HepG2 (cell line): ENCODE measurements around the gene GPC6. TPM values are rescaled to one million over a fixed set of nuclear protein-coding genes. Genes with fewer than 3 reads are reported as not detected.

ENCODE experiments used
- ATAC-seq: fragments of 200-7000 bp; cut with Tn5 transposase; 3 replicates; pipeline ENCODE4 v1.9.1; 2020; ENCODE audit warnings: mild to moderate bottlenecking, moderate library complexity
- BruUV-seq: library from RNA; stranded (reverse); fragments of 400-500 nt; replicated peaks from 2 replicates; lab custom pipeline; 2021; lab: Mats Ljungman, UMichigan
- CTCF ChIA-PET: fragments of 300-600 bp; formaldehyde crosslinking; extraction: SDS; loops from one replicate; lab custom pipeline; 2021; ENCODE audit warnings: low total read pairs, inconsistent platforms, low intra/inter-chr PET ratio; lab: Yijun Ruan, JAX
- POLR2A ChIA-PET: fragments of 350-600 bp; sonication (Branson Sonifier 250); formaldehyde crosslinking; loops from one replicate; lab custom pipeline; 2020; ENCODE audit warnings: antibody characterized with exemption, inconsistent platforms; lab: Yijun Ruan, JAX
- DNase-seq: peaks from one replicate; pipeline ENCODE4 v3.0.0-alpha.2; 2015; ENCODE audit warnings: low spot score
- FAIRE-seq: peaks from 3 replicates; lab custom pipeline; 2011; peaks lifted over from hg19 to GRCh38; lab: Jason Lieb, UNC
- H2AFZ ChIP-seq: one replicate; pipeline ENCODE4 v1.6.1; 2011; ENCODE audit warnings: low read length, inconsistent platforms
- H3K27ac ChIP-seq: fragments of 300-600 bp; 3 replicates; pipeline ENCODE4 v1.8.0; 2011; ENCODE audit warnings: mixed run types, mild to moderate bottlenecking, mixed read lengths, low read length, inconsistent platforms; ENCODE audit not compliant: insufficient read depth; ENCODE audit errors: extremely low read length
- H3K27me3 ChIP-seq, 2 experiments: fragments of 200-600 bp in 1 of 2; 2 replicates in 1 of 2; 3 replicates in 1 of 2; pipeline versions ENCODE4 v1.6.0 to v1.8.0; 2011; ENCODE audit warnings: low read length in 2 of 2, mild to moderate bottlenecking in 2 of 2, moderate library complexity in 2 of 2, inconsistent platforms in 1 of 2; ENCODE audit not compliant: insufficient read depth in 2 of 2, control insufficient read depth in 1 of 2
- H3K36me3 ChIP-seq, 2 experiments: fragments of 200-600 bp in 1 of 2; replicated peaks in 1 of 2; 2 replicates in 1 of 2; 3 replicates in 1 of 2; pipeline versions ENCODE4 v1.5.1 to v1.8.0; 2011; ENCODE audit warnings: low read length in 2 of 2, inconsistent platforms in 1 of 2; ENCODE audit not compliant: insufficient read depth in 2 of 2, control insufficient read depth in 1 of 2
- H3K4me1 ChIP-seq: 2 replicates; pipeline ENCODE4 v1.5.1; 2012; ENCODE audit warnings: low read length, inconsistent platforms; ENCODE audit not compliant: insufficient read depth
- H3K4me2 ChIP-seq: 2 replicates; pipeline ENCODE4 v1.6.0; 2011; ENCODE audit warnings: low read depth, low read length, inconsistent platforms
- H3K4me3 ChIP-seq, 3 experiments: fragments of 200-600 bp in 1 of 3; sonication (generic), shearing (Covaris generic) in 1 of 3; replicated peaks in 1 of 3; 2 replicates each; pipeline ENCODE4 v1.5.1; 2011 to 2016; ENCODE audit warnings: low read length in 3 of 3, inconsistent platforms in 2 of 3, low read depth in 2 of 3, mild to moderate bottlenecking in 2 of 3, control low read depth in 1 of 3, mixed read lengths in 1 of 3; ENCODE audit not compliant: insufficient read depth in 1 of 3
- H3K79me2 ChIP-seq: one replicate; pipeline ENCODE4 v1.6.1; 2011; ENCODE audit warnings: low read length, inconsistent platforms; ENCODE audit not compliant: insufficient read depth
- H3K9ac ChIP-seq: 2 replicates; pipeline ENCODE4 v1.6.0; 2011; ENCODE audit warnings: mild to moderate bottlenecking, low read depth, low read length, inconsistent platforms; ENCODE audit not compliant: insufficient read depth
- H3K9me3 ChIP-seq: 2 replicates; pipeline ENCODE4 v1.5.1; 2012; ENCODE audit warnings: mild to moderate bottlenecking, low read length
- H4K20me1 ChIP-seq: 2 replicates; pipeline ENCODE4 v1.6.0; 2011; ENCODE audit warnings: inconsistent platforms, mild to moderate bottlenecking, low read length, moderate library complexity; ENCODE audit not compliant: insufficient read depth
- TAF15 ChIP-seq: fragments of 200-400 bp; formaldehyde crosslinking; IDR thresholded peaks from one replicate; pipeline ENCODE4 v1.6.1; 2018; ENCODE audit warnings: mild to moderate bottlenecking, low read depth, low read length; ENCODE audit not compliant: poor library complexity, severe bottlenecking
- ZBTB1 ChIP-seq: sonication (generic); formaldehyde crosslinking; IDR thresholded peaks from 2 replicates; pipeline ENCODE4 v1.4.0; 2020; ENCODE audit warnings: missing genetic modification reagents, borderline replicate concordance
- ZNF260 ChIP-seq: sonication (generic); formaldehyde crosslinking; IDR thresholded peaks from 2 replicates; pipeline ENCODE4 v1.4.0; 2020; ENCODE audit warnings: missing genetic modification reagents, low read depth, mild to moderate bottlenecking, borderline replicate concordance
- ZNF570 ChIP-seq: sonication (generic); formaldehyde crosslinking; IDR thresholded peaks from 2 replicates; pipeline ENCODE4 v1.4.0; 2020; ENCODE audit warnings: mild to moderate bottlenecking, missing genetic modification reagents, borderline replicate concordance
- WGBS: methylation state at CpG from one replicate; pipeline ENCODE4 v1.1.6; 2017; ENCODE audit warnings: low lambda C conversion rate; 5-methylcytosine and 5-hydroxymethylcytosine counted together
- in situ Hi-C: cut with HindIII; loops from 2 replicates; pipeline ENCODE4 v1.10.0; 2017; ENCODE audit warnings: low pct_unique_long_range_greater_than_20kb; ENCODE audit not compliant: extremely low pct_ligation_motif_present
- intact Hi-C: fragments of 100-400 bp; cut with micrococcal nuclease; formaldehyde crosslinking; loops from one replicate; pipeline ENCODE4 v1.10.0; 2022; ENCODE audit not compliant: unreplicated experiment
- polyA plus RNA-seq, 8 experiments: library from polyadenylated mRNA; depleted of rRNA in 3 of 8; stranded (reverse) in 7 of 8; unstranded in 1 of 8; fragments of >200 nt; fragmentation: Illumina TruSeq in 4 of 8; extraction: Trizol in 4 of 8; gene quantifications; 2 replicates each; pipeline versions ENCODE4 v1.2.1 to v1.2.3, GENCODE V29; 2011 to 2016; ENCODE audit warnings: low read depth in 4 of 8, missing spikeins in 1 of 8, mixed read lengths in 1 of 8; ENCODE audit not compliant: insufficient read depth in 1 of 8
- total RNA-seq, 5 experiments: library from RNA; depleted of rRNA; stranded (reverse); fragments of >200 nt; fragmentation: Illumina TruSeq; extraction: Trizol; gene quantifications; 2 replicates each; pipeline ENCODE4 v1.2.3, GENCODE V29; 2016; ENCODE audit warnings: low read depth in 1 of 5
- TF ChIP-seq, protein P1 (sequence below), 2 experiments: fragments of 450-650 bp in 1 of 2; sonication (generic) in 1 of 2; formaldehyde crosslinking in 1 of 2; IDR thresholded peaks; 2 replicates each; pipeline versions ENCODE4 v1.6.1 to v1.8.0; 2016 to 2022; ENCODE audit warnings: antibody characterized with exemption in 1 of 2, mild to moderate bottlenecking in 1 of 2, missing genetic modification reagents in 1 of 2
- TF ChIP-seq, protein P2 (sequence below): sonication (generic); formaldehyde crosslinking; conservative IDR thresholded peaks from 2 replicates; pipeline ENCODE4 v1.5.0; 2020; ENCODE audit warnings: missing genetic modification reagents

The GPC6 gene
- total and polyA plus RNA-seq, 2 of the 13 experiments (the other 11 are each of a cell fraction or from before 2014, with no cell fraction given): 24.5 to 33.9 TPM

DNA sequence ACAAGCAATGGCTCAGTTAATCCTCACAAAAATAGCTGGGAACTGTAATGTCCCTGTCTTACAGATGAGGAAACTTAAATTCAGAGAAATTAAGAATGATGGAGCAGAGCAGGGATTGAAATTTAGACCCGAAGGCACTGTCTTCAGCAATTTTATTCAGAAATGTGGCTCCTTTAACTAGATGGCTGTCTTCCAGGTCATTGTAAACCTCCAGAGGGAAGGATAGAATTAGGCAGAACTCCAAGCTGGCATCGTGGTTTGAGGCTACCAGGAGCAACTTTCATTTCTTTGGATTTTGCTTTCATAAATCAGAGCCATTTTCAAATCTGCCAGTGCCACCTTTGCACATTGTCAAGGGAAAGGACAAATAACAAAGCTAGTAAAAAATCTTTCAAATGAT lies 913.9 kb downstream of the GPC6 start (continued):
- TF ChIP-seq, protein P1, sequence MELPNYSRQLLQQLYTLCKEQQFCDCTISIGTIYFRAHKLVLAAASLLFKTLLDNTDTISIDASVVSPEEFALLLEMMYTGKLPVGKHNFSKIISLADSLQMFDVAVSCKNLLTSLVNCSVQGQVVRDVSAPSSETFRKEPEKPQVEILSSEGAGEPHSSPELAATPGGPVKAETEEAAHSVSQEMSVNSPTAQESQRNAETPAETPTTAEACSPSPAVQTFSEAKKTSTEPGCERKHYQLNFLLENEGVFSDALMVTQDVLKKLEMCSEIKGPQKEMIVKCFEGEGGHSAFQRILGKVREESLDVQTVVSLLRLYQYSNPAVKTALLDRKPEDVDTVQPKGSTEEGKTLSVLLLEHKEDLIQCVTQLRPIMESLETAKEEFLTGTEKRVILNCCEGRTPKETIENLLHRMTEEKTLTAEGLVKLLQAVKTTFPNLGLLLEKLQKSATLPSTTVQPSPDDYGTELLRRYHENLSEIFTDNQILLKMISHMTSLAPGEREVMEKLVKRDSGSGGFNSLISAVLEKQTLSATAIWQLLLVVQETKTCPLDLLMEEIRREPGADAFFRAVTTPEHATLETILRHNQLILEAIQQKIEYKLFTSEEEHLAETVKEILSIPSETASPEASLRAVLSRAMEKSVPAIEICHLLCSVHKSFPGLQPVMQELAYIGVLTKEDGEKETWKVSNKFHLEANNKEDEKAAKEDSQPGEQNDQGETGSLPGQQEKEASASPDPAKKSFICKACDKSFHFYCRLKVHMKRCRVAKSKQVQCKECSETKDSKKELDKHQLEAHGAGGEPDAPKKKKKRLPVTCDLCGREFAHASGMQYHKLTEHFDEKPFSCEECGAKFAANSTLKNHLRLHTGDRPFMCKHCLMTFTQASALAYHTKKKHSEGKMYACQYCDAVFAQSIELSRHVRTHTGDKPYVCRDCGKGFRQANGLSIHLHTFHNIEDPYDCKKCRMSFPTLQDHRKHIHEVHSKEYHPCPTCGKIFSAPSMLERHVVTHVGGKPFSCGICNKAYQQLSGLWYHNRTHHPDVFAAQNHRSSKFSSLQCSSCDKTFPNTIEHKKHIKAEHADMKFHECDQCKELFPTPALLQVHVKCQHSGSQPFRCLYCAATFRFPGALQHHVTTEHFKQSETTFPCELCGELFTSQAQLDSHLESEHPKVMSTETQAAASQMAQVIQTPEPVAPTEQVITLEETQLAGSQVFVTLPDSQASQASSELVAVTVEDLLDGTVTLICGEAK (IDR thresholded peaks at IDR 0.05): no peak
- TF ChIP-seq, protein P1 (CRISPR knock-in tag; IDR thresholded peaks at IDR 0.05): no peak
- TF ChIP-seq, all 625 proteins: peak for 0

DNA sequence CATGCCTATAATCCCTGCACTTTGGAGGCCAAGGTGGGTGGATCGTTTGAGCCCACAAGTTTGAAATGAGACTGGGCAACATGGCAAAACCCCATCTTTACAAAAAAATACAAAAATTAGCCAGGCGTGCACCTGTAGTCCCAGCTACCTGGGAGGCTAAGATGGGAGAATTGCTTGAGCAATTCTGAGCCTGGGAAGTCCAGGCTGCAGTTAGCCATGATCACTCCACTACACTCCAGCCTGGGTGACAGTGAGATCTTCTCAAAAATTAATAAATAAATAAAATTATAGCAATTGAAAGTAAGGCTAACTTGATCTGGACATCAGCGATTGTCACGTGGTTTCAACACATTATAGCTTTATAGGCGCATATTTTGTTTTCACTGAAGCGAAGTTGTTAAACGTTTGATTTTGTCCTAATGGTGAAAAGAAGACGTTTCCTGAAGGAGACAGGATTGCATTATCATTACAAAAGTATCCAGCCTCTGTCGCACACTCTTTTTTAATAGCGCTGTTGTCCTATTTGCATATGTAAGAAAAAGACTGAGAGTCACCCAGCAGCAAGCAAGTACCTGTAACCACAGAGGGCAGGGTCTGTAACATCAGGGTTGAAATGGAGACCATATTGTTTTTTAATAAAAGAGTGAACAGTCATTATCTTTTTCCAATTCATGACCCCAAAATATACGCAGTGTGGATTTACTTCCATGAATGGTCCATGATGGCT lies 917.2 kb downstream of the GPC6 start:
- H3K4me2 ChIP-seq: no peak overlapping the region
- H3K36me3 ChIP-seq: no peaks in the 10 kb centered on the region
- no peaks in the 10 kb centered on the region for H4K20me1 ChIP-seq
- H3K9me3 ChIP-seq: no peaks in the 10 kb centered on the region
- no peak overlapping the region for H3K27ac ChIP-seq
- ATAC-seq (no peak), FAIRE-seq (no peak), DNase-seq (no peak)
- ChIA-PET POLR2A (no interaction called here), CTCF (no interaction called here)
- in situ Hi-C loops (no loop called here), intact Hi-C loops (no loop called here)
- H3K79me2 ChIP-seq: no peaks in the 10 kb centered on the region
- H3K4me3 ChIP-seq: no peak overlapping the region
- peaks cover 6% of the 10 kb centered on the region; the same call in 1 of the 2 replicates for H3K4me1 ChIP-seq
- H2AFZ ChIP-seq: no peak overlapping the region
- no peaks in the 10 kb centered on the region for H3K27me3 ChIP-seq
- no peak overlapping the region for H3K9ac ChIP-seq
- BruUV-seq: no TSS peak
- WGBS: 96% methylated on average over 11 of the region's 11 CpGs
- TF ChIP-seq ZNF570 (no peak), TAF15 (no peak), ZBTB1 (CRISPR knock-in tag) (no peak), ZNF260 (CRISPR knock-in tag) (no peak)
- TF ChIP-seq, protein P2, sequence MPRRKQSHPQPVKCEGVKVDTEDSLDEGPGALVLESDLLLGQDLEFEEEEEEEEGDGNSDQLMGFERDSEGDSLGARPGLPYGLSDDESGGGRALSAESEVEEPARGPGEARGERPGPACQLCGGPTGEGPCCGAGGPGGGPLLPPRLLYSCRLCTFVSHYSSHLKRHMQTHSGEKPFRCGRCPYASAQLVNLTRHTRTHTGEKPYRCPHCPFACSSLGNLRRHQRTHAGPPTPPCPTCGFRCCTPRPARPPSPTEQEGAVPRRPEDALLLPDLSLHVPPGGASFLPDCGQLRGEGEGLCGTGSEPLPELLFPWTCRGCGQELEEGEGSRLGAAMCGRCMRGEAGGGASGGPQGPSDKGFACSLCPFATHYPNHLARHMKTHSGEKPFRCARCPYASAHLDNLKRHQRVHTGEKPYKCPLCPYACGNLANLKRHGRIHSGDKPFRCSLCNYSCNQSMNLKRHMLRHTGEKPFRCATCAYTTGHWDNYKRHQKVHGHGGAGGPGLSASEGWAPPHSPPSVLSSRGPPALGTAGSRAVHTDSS (CRISPR knock-in tag): no peak
